Osteocyte (in vitro differentiated cells): ENCODE measurements around the gene SLC38A3. TPM values are rescaled to one million over a fixed set of nuclear protein-coding genes. Genes with fewer than 3 reads are reported as not detected.

Source experiments
- DNase-seq: peaks from one replicate; pipeline ENCODE4 v3.0.0; 2021; ENCODE audit warnings: mixed read lengths; ENCODE audit not compliant: unreplicated experiment; ENCODE audit errors: extremely low spot score
- H3K27ac Mint-ChIP-seq: one replicate; pipeline ENCODE4 v1.8.0; 2021; ENCODE audit warnings: mild to moderate bottlenecking, mixed read lengths; ENCODE audit not compliant: unreplicated experiment
- H3K27me3 Mint-ChIP-seq: one replicate; pipeline ENCODE4 v1.8.0; 2021; ENCODE audit warnings: mixed read lengths; ENCODE audit not compliant: unreplicated experiment
- H3K36me3 Mint-ChIP-seq: one replicate; pipeline ENCODE4 v1.8.0; 2021; ENCODE audit warnings: mixed read lengths; ENCODE audit not compliant: unreplicated experiment
- H3K4me1 Mint-ChIP-seq: one replicate; pipeline ENCODE4 v1.8.0; 2021; ENCODE audit warnings: mixed read lengths; ENCODE audit not compliant: unreplicated experiment
- H3K4me3 Mint-ChIP-seq: one replicate; pipeline ENCODE4 v1.8.0; 2021; ENCODE audit warnings: mild to moderate bottlenecking, moderate library complexity, mixed read lengths; ENCODE audit not compliant: unreplicated experiment
- H3K9me3 Mint-ChIP-seq: one replicate; pipeline ENCODE4 v1.8.0; 2021; ENCODE audit warnings: mixed read lengths; ENCODE audit not compliant: unreplicated experiment
- total RNA-seq: library from RNA; stranded (reverse); gene quantifications from 2 replicates; pipeline ENCODE4 v1.2.1, GENCODE V29; 2021
- TF ChIP-seq, protein P1 (sequence below): fragments of 200-600 bp; sonication (generic); IDR thresholded peaks from 2 replicates; pipeline ENCODE4 v1.5.0; 2021; ENCODE audit warnings: antibody characterized with exemption, mild to moderate bottlenecking, moderate library complexity

Gene SLC38A3
- total RNA-seq, 1 donor from 2014 or later: 3.9 TPM

DNA sequence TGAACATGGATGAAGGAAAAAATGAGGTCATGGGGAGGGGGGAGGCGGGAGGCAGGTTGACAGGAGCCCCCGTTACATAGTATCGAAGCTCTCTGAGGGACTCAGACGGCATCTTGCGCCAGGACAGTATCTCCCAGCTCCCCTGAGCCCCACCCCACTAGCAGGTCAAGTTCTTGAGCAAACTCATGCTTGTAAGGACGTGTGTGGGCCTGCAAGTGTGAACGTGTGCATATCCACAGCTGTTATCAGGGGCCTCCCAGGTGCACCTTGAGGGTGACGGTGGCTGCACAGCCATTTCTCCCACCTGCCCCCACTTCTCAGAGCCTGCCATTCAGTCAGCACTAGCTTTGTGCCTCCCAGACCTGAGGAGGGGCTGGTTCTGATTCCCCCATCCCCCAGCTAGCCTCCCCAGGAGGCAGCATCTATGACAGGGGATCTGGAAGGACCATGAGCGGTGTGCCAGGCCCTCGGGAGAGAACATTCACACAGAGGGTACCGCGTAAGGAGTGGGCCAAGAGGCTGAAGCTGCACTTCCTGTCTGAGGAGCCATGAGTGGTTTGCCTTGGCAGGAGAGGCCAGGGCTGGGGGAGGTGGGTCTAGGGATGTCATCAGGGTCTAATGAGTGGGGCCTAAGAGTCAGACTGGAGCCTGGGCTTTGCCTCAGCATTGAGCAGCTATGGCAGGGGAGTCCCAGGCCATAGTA, 47.1 kb upstream of the SLC38A3 start:
- TF ChIP-seq, protein P1, sequence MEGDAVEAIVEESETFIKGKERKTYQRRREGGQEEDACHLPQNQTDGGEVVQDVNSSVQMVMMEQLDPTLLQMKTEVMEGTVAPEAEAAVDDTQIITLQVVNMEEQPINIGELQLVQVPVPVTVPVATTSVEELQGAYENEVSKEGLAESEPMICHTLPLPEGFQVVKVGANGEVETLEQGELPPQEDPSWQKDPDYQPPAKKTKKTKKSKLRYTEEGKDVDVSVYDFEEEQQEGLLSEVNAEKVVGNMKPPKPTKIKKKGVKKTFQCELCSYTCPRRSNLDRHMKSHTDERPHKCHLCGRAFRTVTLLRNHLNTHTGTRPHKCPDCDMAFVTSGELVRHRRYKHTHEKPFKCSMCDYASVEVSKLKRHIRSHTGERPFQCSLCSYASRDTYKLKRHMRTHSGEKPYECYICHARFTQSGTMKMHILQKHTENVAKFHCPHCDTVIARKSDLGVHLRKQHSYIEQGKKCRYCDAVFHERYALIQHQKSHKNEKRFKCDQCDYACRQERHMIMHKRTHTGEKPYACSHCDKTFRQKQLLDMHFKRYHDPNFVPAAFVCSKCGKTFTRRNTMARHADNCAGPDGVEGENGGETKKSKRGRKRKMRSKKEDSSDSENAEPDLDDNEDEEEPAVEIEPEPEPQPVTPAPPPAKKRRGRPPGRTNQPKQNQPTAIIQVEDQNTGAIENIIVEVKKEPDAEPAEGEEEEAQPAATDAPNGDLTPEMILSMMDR: no peak
- no peaks in the 10 kb centered on the region for H3K9me3 Mint-ChIP-seq
- no peak for DNase-seq
- no peak overlapping the region for H3K27ac Mint-ChIP-seq
- H3K4me1 Mint-ChIP-seq: peaks cover 34% of the 10 kb centered on the region
- no peaks in the 10 kb centered on the region for H3K36me3 Mint-ChIP-seq
- no peak overlapping the region for H3K4me3 Mint-ChIP-seq
- peaks cover 23% of the 10 kb centered on the region for H3K27me3 Mint-ChIP-seq

DNA sequence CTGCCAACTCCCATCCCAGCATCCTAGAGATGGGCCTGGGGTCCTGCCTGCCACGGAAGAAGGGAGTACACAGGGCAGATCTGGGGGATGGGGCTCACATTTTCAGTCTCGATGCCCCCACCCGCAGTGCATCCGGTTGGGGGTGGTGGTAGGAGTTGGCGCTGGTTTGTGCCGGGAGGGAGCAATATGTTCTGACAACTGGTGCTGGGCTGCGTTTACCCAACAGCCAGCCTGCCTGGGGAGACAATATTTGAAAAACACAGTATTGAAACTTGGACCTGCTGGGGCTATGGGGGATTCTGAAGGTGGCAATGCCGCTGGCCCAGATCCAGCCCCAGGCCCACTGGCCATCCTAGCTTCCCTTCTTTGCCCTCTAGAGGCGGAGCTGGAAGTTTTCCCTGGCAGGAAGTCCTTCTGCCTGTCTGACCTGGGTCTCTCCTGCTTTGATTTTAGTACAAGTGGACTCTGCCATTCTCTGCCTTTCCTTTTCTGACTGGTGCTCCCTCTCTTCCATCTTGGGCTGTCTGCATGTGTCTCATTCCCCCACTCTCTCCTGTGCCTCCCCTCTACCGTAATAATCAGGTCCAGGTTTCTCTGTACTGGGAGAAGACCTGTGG, 46.4 kb upstream of the SLC38A3 start:
- no peaks in the 10 kb centered on the region for H3K36me3 Mint-ChIP-seq
- TF ChIP-seq, protein P1: no peak
- H3K4me3 Mint-ChIP-seq: no peak overlapping the region
- H3K4me1 Mint-ChIP-seq: peaks cover 37% of the 10 kb centered on the region
- peaks cover 17% of the 10 kb centered on the region for H3K27me3 Mint-ChIP-seq
- H3K27ac Mint-ChIP-seq: no peak overlapping the region
- no peak for DNase-seq
- no peaks in the 10 kb centered on the region for H3K9me3 Mint-ChIP-seq

DNA sequence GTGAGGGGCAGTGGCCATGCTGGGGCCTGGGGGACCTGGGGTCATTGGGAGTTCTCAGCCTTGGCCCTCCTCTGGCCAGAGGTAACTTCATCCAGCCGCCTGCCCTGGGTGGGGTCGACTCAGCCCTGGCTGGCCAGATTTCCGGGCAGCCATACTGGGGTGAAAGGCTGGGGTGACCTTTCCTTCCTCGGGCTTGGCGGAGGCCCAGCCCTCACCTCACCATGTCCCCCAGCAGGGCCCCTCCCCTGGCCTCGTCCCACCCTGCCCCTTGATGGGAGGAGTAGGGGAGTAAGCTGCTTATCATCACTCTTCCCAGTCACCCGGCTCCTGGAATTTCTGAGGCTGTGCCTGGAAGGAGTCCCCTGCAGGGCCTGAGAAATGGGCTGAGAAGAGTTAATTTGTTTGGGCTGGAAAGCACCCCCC, 44.5 kb upstream of the SLC38A3 start:
- H3K9me3 Mint-ChIP-seq: no peaks in the 10 kb centered on the region
- no peaks in the 10 kb centered on the region for H3K36me3 Mint-ChIP-seq
- H3K4me3 Mint-ChIP-seq: no peak overlapping the region
- TF ChIP-seq, protein P1: no peak
- H3K4me1 Mint-ChIP-seq: peaks cover 49% of the 10 kb centered on the region
- H3K27me3 Mint-ChIP-seq: peaks cover 10% of the 10 kb centered on the region
- DNase-seq: no peak
- no peak overlapping the region for H3K27ac Mint-ChIP-seq

DNA sequence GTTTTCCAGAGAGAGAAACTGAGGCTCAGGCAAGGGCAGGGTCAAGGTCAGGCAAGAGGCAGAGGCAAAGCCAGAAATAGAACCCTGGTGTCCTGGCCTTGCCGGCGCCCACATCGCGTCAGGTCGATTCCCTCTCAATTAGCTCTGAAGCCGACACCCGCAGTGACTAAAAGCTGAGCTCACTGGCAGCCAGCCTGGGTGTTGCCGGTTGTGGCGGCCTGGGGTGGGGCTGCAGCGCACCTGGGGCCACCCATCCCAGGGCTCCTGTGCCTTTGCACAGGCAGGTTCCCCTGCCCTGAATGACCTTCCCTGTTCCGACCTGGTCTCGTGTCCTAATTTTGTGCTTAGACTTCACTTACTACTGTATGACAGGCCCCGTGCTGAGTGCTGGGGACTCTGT, 43.8 kb upstream of the SLC38A3 start:
- Mint-ChIP-seq H3K4me3 (no peak overlapping the region), H3K9me3 (no peaks in the 10 kb centered on the region), H3K4me1 (peaks cover 49% of the 10 kb centered on the region), H3K27ac (no peak overlapping the region), H3K36me3 (no peaks in the 10 kb centered on the region), H3K27me3 (peaks cover 3% of the 10 kb centered on the region)
- DNase-seq: no peak
- TF ChIP-seq, protein P1: no peak

DNA sequence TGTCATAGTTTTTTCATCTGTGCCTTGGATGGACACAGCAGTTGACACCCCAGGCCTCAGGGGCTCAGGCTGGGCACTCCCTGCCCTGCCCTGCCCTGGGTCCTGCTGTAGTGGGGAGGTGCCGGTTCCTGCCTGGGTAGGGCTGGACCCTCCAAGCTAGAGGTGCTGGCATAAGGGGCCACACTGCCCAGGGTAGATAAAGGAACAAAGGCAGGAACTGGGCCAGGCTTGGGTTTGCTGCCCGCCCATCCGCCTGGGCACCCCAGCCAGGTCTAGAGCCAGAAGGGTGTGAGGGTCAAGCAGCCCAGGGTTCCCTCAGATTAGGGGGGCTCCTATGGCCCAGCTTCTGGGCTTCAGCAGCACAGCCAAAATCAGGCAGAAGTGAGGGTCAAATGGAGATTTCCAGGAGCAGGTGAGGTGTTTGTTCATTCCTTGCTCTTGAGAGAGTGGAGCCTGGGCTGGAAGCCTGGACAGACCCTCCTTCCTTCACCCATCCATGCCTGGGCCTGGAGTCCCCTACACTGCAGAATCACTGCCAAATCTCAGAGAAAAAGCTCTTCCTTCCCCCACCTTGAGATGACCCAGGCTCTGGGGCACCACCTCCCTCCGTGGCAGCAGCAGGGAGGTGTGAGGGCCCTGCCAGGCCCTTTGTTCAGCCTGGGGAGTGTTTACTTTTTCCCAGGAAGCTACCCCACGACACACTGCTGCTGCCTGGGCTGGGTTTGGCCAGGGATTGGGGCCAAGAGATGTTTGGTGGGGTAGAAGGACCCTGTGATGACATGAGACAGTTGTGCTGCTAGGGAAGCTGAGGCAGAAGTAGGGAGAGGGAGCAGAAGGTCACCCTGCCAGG, 42.8 kb upstream of the SLC38A3 start:
- no peak overlapping the region for H3K4me3 Mint-ChIP-seq
- no peaks in the 10 kb centered on the region for H3K9me3 Mint-ChIP-seq
- DNase-seq: no peak
- no peak overlapping the region for H3K27ac Mint-ChIP-seq
- TF ChIP-seq, protein P1: no peak
- no peaks in the 10 kb centered on the region for H3K36me3 Mint-ChIP-seq
- H3K4me1 Mint-ChIP-seq: peaks cover 53% of the 10 kb centered on the region
- H3K27me3 Mint-ChIP-seq: no peaks in the 10 kb centered on the region
